M059J (cell line): ENCODE measurements around the gene RUNDC1. TPM values are rescaled to one million over a fixed set of nuclear protein-coding genes. Genes with fewer than 3 reads are reported as not detected.
"Not testable (repeated sequence)": the region's sequence is repeated elsewhere in the genome, so short reads cannot be mapped to it uniquely, and the experiment has no call there.

Source experiments
- DNase-seq: peaks from one replicate; pipeline ENCODE4 v3.0.0-alpha.2; 2012; ENCODE audit warnings: low read depth
- total RNA-seq: library from RNA; depleted of rRNA; stranded (reverse); fragments of >200 nt; shearing (Covaris generic); gene quantifications from 2 replicates; pipeline ENCODE4 v1.2.3, GENCODE V29; 2014

The RUNDC1 gene
- total RNA-seq, 1 experiment from 2014 or later = 11.4 TPM

- DNase-seq = no peak
These were observed 11.1 kb downstream of the RUNDC1 start for GRCh38 chr17:42991471-42991870.

GRCh38 chr17:42992872-42993271 lies 12.5 kb downstream of the RUNDC1 start:
- no peak for DNase-seq

GRCh38 chr17:42993913-42994312 lies 13.5 kb downstream of the RUNDC1 start:
- DNase-seq = not testable (repeated sequence)

- DNase-seq = no peak
These were observed 17.1 kb downstream of the RUNDC1 start for GRCh38 chr17:42997390-42997983.

- peak; percentile 100 for DNase-seq
These were observed 17.9 kb downstream of the RUNDC1 start, which contains the start of gene RPL27 for GRCh38 chr17:42997984-42998938. Gene RPL27 (plus strand): TSS chr17:42998419. CDS start chr17:42998751, 332 bp downstream.

GRCh38 chr17:42999003-42999525 lies 18.7 kb downstream of the RUNDC1 start:
- no peak for DNase-seq

GRCh38 chr17:43000894-43001293 lies 20.5 kb downstream of the RUNDC1 start:
- not testable (repeated sequence) for DNase-seq

GRCh38 chr17:43003542-43004172 lies 23.3 kb downstream of the RUNDC1 start:
- peak; percentile 94 for DNase-seq

- DNase-seq = peak; percentile 89
These were observed 26.5 kb downstream of the RUNDC1 start, which contains the start of gene IFI35 for GRCh38 chr17:43006639-43007551. Gene IFI35 (plus strand): TSS chr17:43006784. CDS start chr17:43006948, 164 bp downstream.

GRCh38 chr17:43010667-43011308 lies 30.4 kb downstream of the RUNDC1 start:
- DNase-seq = peak; percentile 48

- DNase-seq = no peak
These were observed 31.5 kb downstream of the RUNDC1 start for GRCh38 chr17:43011728-43012472.

- DNase-seq = no peak
These were observed 32.9 kb downstream of the RUNDC1 start for GRCh38 chr17:43013296-43013695.

- no peak for DNase-seq
These were observed 33.8 kb downstream of the RUNDC1 start for GRCh38 chr17:43014020-43014648.

GRCh38 chr17:43014649-43015542 lies 34.5 kb downstream of the RUNDC1 start:
- no peak for DNase-seq

GRCh38 chr17:43015579-43015978 lies 35.2 kb downstream of the RUNDC1 start:
- DNase-seq = peak; percentile 48

GRCh38 chr17:43016216-43016615 lies 35.9 kb downstream of the RUNDC1 start:
- DNase-seq = no peak

- DNase-seq = peak; percentile 64
These were observed 37.9 kb downstream of the RUNDC1 start for GRCh38 chr17:43018008-43018853.
